Spleen (tissue), 7 donors: ENCODE measurements around the gene SUPT20H.

ENCODE experiments used
- CTCF ChIP-seq, 11 experiments: fragments of 200-600 bp in 7 of 11; fragments of 450-650 bp in 4 of 11; sonication (generic) in 4 of 11; IDR thresholded peaks in 8 of 11; conservative IDR thresholded peaks in 3 of 11; 1 replicate in 7 of 11; 2 replicates in 4 of 11; pipeline versions ENCODE4 v1.4.0 to v1.8.0; 2016 to 2021; ENCODE audit warnings: antibody characterized with exemption in 11 of 11, inconsistent platforms in 4 of 11, mild to moderate bottlenecking in 1 of 11
- POLR2A ChIP-seq, 3 donors: fragments of 450-650 bp; IDR thresholded peaks; one replicate each; pipeline ENCODE4 v1.5.1; 2017; ENCODE audit warnings: antibody characterized with exemption in 3 of 3, mild to moderate bottlenecking in 1 of 3
- POLR2AphosphoS5 ChIP-seq, 3 donors: sonication (generic); formaldehyde crosslinking; IDR thresholded peaks; one replicate each; pipeline ENCODE4 v1.5.1; 2017; ENCODE audit warnings: antibody characterized with exemption in 3 of 3
- donor health status: DM: no; HTN: no; CAD: no; lungs with moderate emphysema.
- donor health status: DM: no; HTN: no; CAD: no.
- donor health status: DM: no; HTN: no; CAD: no.

- no peak for TF ChIP-seq POLR2AphosphoS5 (IDR thresholded peaks at IDR 0.05)
- no peak for TF ChIP-seq CTCF (IDR thresholded peaks at IDR 0.05 in 8 of 11, conservative IDR thresholded peaks at IDR 0.05 in 3 of 11)
- no peak for TF ChIP-seq POLR2A (IDR thresholded peaks at IDR 0.05)
These were observed 93.1 kb downstream of the SUPT20H start for GRCh38 chr13:36966404-36966803.
